ENCODE data around the gene POLR2F. TPM values are rescaled to one million over a fixed set of nuclear protein-coding genes. Genes with fewer than 3 reads are reported as not detected.

Gene POLR2F
- total RNA-seq, 4 donors from 2014 or later, result 84.1 to 152 (median 134) TPM

- Histone ChIP-seq H3K4me3 (no peak overlapping the region), H3K27me3 (no peaks in the 10 kb centered on the region), H3K9me3 (no peaks in the 10 kb centered on the region), H3K27ac (peak overlapping the region in 1 of 4 donors; percentile 28), H3K36me3 (no peaks in the 10 kb centered on the region), H3K4me1 (peaks cover 6 to 14% of the 10 kb centered on the region in 2 donors)
- intact Hi-C loops (cut with DNase I; ENCODE audit: low total_unique reads) (no loop called here), in situ Hi-C loops (cut with MboI; ENCODE audit: low sequenced_read_pairs in 4 of 4) (no loop called here)
- peak; percentile 69 to 83 for DNase-seq
- peak; percentile 74 to 78 for ATAC-seq
- TF ChIP-seq POLR2A (IDR thresholded peaks at IDR 0.05) (no peak), CTCF (IDR thresholded peaks at IDR 0.05 in 4 of 5, conservative IDR thresholded peaks at IDR 0.05 in 1 of 5) (no peak)
These were observed 63.9 kb downstream of the POLR2F start for GRCh38 chr22:38017272-38017920.

DNA sequence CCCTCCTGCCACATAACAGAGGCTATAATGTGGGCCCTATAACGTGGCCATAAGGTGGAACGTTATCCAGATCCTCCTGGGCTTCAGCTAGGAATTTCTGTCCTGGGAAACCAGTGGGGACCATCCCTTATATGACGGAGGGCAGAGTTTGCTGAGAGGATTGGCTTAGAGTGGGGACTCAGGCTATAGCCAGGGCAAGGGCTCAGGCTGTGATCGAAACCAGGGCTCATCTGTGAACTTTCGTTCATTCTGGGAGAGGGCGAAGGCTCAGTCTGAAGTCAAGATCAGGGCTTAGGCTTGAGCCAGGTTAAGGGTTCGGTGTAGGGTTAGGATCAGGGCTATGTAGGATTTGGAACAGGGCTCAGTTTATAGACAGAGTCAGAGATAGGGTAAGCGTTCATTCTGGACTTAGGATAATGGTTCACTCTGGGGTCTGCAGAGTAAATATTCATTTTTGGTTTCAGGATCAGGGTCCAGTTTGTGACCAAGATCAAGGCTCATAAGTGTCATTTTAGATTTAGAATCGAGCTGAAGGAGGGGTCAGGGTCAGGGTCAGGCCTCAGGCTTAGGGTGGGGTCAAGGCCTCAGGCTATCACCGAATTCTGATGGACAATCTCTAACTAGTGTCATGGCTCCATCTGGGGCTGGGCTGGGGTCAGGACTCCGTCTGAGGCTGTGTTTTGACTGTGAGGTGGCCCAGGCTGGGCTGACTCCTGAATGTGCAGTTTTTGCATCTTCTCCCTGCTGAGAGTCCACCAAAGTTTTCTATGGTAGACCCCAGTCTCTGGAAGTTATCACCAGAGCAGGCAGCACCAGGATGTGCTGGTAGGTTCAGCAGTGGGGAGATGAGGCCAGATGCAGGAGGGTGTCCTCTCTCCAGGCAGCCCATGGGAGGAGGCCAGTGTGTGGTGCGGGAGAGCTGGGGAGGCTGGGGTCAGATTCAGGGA is 64.7 kb downstream of the POLR2F start:
- Histone ChIP-seq H3K4me1 (peaks cover 6 to 14% of the 10 kb centered on the region in 2 donors), H3K4me3 (no peak overlapping the region), H3K27me3 (no peaks in the 10 kb centered on the region), H3K9me3 (no peaks in the 10 kb centered on the region), H3K36me3 (no peaks in the 10 kb centered on the region), H3K27ac (peak overlapping the region in 1 of 4 donors; percentile 28)
- ATAC-seq (no peak), DNase-seq (no peak)
- intact Hi-C loops (cut with DNase I; ENCODE audit: low total_unique reads) (no loop called here), in situ Hi-C loops (cut with MboI; ENCODE audit: low sequenced_read_pairs in 4 of 4) (no loop called here)
- TF ChIP-seq POLR2A (IDR thresholded peaks at IDR 0.05) (no peak), CTCF (IDR thresholded peaks at IDR 0.05 in 4 of 5, conservative IDR thresholded peaks at IDR 0.05 in 1 of 5) (no peak)

Small RNA genes within 50 kb of the gene (microRNA-seq; reads per million reads assigned to microRNA genes)
- gene MIR4534 (ENCODE audit: borderline replicate concordance in 2 of 2) (0 to 1.2 reads per million in 2 donors), gene MIR6820 (ENCODE audit: borderline replicate concordance in 2 of 2) (0 to 4.7 reads per million in 2 donors)

Other genes starting within 250 kb of the POLR2F start
- gene GCAT, start 145.8 kb upstream of the POLR2F start, total RNA-seq, result 10 to 100 TPM in 3 of 4 donors, 1 to 10 TPM in 1; 10.0 to 21.5 (median 15.1) TPM
- gene GALR3, start 130.3 kb upstream of the POLR2F start, total RNA-seq, result not detected
- gene ANKRD54, start 109.4 kb upstream of the POLR2F start, total RNA-seq, result 10 to 100 TPM; 20.8 to 43.9 (median 27.3) TPM
- gene EIF3L, start 104.3 kb upstream of the POLR2F start, total RNA-seq, result 100 to 1,000 TPM; 291 to 406 (median 343) TPM
- 10 to 100 TPM; 14.4 to 29.4 (median 21.1) TPM for gene MICALL1, start 47.4 kb upstream of the POLR2F start, total RNA-seq
- 1 to 10 TPM in 1 of 4 donors, under 1 TPM in 2, not detected in 1; 0.20 to 1.1 (median 0.35) TPM for gene C22orf23, start 98 bp upstream of the POLR2F start, total RNA-seq
- gene SOX10, start 30.9 kb downstream of the POLR2F start, total RNA-seq, result under 1 TPM in 3 of 4 donors, not detected in 1; 0.17 to 0.62 (median 0.59) TPM
- 10 to 100 TPM; 36.4 to 63.8 (median 50.1) TPM for gene PICK1, start 103.7 kb downstream of the POLR2F start, total RNA-seq
- gene SLC16A8, start 130.5 kb downstream of the POLR2F start, total RNA-seq, result under 1 TPM in 1 of 4 donors, not detected in 3; 0.42 TPM
- gene BAIAP2L2, start 157.0 kb downstream of the POLR2F start, total RNA-seq, result 1 to 10 TPM in 1 of 4 donors, under 1 TPM in 2, not detected in 1; 0.16 to 1.7 (median 0.72) TPM
- 10 to 100 TPM in 2 of 4 donors, 1 to 10 TPM in 2; 9.1 to 19.5 (median 12.1) TPM for gene PLA2G6, start 228.1 kb downstream of the POLR2F start, total RNA-seq
- 100 to 1,000 TPM in 1 of 4 donors, 10 to 100 TPM in 3; 19.3 to 448 (median 33.4) TPM for gene MAFF, start 248.3 kb downstream of the POLR2F start, total RNA-seq